ENCODE measurements around the gene ZBED4.
A peak's percentile ranks its signal among the peaks of the same experiment; 100 is the strongest.

ZBED4 gene

GRCh38 chr22:49906799-49907290, 53.2 kb downstream of the ZBED4 start:
- DNase-seq, result no peak

GRCh38 chr22:49907807-49908206, 54.2 kb downstream of the ZBED4 start:
- no peak for DNase-seq

- no peak for DNase-seq
These were observed 56.0 kb downstream of the ZBED4 start for GRCh38 chr22:49909476-49910205.

- DNase-seq, result no peak
These were observed 56.8 kb downstream of the ZBED4 start for GRCh38 chr22:49910229-49911155.

- DNase-seq, result no peak
These were observed 58.4 kb downstream of the ZBED4 start for GRCh38 chr22:49911881-49912625.

- DNase-seq, result no peak
These were observed 59.4 kb downstream of the ZBED4 start for GRCh38 chr22:49913026-49913425.

- DNase-seq, result no peak
These were observed 59.8 kb downstream of the ZBED4 start for GRCh38 chr22:49913446-49913845.

- no peak for DNase-seq
These were observed 60.6 kb downstream of the ZBED4 start for GRCh38 chr22:49914256-49914655.

GRCh38 chr22:49915610-49916009, 62.0 kb downstream of the ZBED4 start:
- no peak for DNase-seq

GRCh38 chr22:49916831-49917230, 63.2 kb downstream of the ZBED4 start:
- DNase-seq, result no peak

GRCh38 chr22:49917974-49918910, 64.6 kb downstream of the ZBED4 start, which contains the start of the genes ALG12 and CRELD2:
Gene ALG12 (minus strand): TSS chr22:49918438. CDS start chr22:49913765, 4,673 bp downstream.
Gene CRELD2 (plus strand): TSS chr22:49918634. CDS start chr22:49918770, 136 bp downstream.
- peak; percentile 93 for DNase-seq

GRCh38 chr22:49918911-49919881, 65.6 kb downstream of the ZBED4 start:
- no peak for DNase-seq

- no peak for DNase-seq
These were observed 67.2 kb downstream of the ZBED4 start for GRCh38 chr22:49920859-49921258.

- DNase-seq, result no peak
These were observed 68.0 kb downstream of the ZBED4 start for GRCh38 chr22:49921508-49922278.

GRCh38 chr22:49922484-49922883, 68.8 kb downstream of the ZBED4 start:
- no peak for DNase-seq

GRCh38 chr22:49922926-49923325, 69.3 kb downstream of the ZBED4 start:
- no peak for DNase-seq

GRCh38 chr22:49923445-49923844, 69.8 kb downstream of the ZBED4 start:
- no peak for DNase-seq

- no peak for DNase-seq
These were observed 70.6 kb downstream of the ZBED4 start for GRCh38 chr22:49924113-49924833.

All from DMS153 (cell line).